IPS-18a (cell line): Measurements from ENCODE around the gene NKX2-3.

Experiments used
- H3K27ac ChIP-seq: one replicate; pipeline ENCODE4 v1.5.1; 2013; ENCODE audit warnings: low read length
- H3K27me3 ChIP-seq: one replicate; pipeline ENCODE4 v1.6.1; 2013; ENCODE audit warnings: mild to moderate bottlenecking, low read length; ENCODE audit not compliant: control insufficient read depth, insufficient read depth
- H3K36me3 ChIP-seq: one replicate; pipeline ENCODE4 v1.6.1; 2013; ENCODE audit warnings: low read depth, low read length; ENCODE audit not compliant: control insufficient read depth
- H3K4me1 ChIP-seq: one replicate; pipeline ENCODE4 v1.6.1; 2013; ENCODE audit warnings: low read depth, low read length; ENCODE audit not compliant: control insufficient read depth
- H3K4me3 ChIP-seq: one replicate; pipeline ENCODE4 v1.5.1; 2013; ENCODE audit warnings: low read length
- H3K9ac ChIP-seq: one replicate; pipeline ENCODE4 v1.6.1; 2013; ENCODE audit warnings: mild to moderate bottlenecking, low read length, moderate library complexity
- H3K9me3 ChIP-seq: one replicate; pipeline ENCODE4 v1.6.1; 2013; ENCODE audit warnings: low read depth, low read length; ENCODE audit not compliant: control insufficient read depth

Gene NKX2-3

DNA sequence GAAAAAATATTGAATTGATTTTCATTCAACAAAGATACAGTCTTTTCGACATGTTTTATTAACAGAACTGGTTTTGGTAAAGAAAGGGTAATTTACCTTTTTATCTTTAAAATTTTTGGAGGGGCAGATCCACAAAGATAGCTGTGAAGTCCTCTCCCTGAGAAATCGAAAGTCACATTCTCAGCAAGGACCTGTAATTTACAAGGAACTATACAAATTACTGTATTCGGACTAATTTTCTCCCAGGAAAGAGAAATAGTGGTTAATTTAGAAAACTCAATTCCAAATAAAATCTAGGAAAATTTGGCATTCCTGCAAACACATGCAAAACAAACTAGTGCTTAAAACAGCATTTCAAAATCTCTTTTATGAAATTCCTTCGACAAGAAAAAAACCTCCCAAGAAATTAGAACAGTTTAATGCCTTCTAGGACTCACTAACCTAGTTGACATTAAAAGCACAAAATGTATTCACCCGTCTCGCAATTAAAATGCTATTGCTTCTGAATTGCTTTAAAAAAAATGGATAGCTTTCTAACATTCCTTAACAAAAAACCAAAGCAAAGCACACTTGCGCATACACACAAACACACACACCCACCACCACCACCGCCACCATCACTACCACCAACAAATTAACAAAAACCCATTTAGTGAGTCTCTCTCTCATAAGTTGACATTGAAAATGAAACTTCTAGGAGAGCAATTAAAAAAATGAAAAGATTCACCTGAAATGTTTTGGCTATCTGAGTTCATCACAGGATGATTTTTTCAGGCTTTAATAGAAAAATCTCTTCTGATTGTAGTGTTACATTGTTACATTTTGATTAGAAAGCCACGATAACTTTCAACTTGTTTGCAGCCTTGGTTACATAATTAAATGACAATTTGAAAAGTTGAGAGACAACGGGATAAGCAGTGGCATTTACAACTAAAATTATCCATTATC, 4.0 kb upstream of the NKX2-3 start:
- Histone ChIP-seq H3K9me3 (peaks cover 3% of the 10 kb centered on the region), H3K27me3 (peaks cover 100% of the 10 kb centered on the region), H3K4me3 (no peak overlapping the region), H3K4me1 (peaks cover 10% of the 10 kb centered on the region), H3K27ac (no peak overlapping the region), H3K9ac (no peak overlapping the region), H3K36me3 (no peaks in the 10 kb centered on the region)

DNA sequence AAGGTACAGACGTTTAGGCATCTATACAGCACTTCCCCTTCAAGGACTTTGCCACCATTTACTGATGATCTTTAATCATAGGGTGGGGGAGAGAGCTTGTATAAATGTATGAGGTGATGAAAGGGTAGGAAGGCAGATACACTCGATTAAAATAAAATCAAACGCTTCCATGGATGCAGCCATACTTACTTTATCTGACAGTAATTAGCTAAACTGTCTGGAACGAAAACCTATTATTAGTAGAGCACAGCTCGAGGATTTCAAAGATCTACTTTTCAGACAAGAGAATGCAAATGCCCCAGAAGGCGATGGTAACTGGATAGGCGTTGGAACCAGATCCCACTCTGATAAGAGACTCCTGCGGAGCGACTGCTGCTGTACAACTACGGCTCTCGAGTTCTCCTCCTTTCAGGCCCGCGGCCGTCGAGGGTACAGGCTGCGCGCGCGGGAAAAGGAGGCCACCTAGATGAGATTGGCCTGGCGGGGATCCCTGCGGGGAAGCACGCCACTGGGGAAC, 3.1 kb upstream of the NKX2-3 start:
- H3K9me3 ChIP-seq = peaks cover 3% of the 10 kb centered on the region
- no peaks in the 10 kb centered on the region for H3K36me3 ChIP-seq
- H3K27ac ChIP-seq = no peak overlapping the region
- no peak overlapping the region for H3K9ac ChIP-seq
- peaks cover 100% of the 10 kb centered on the region for H3K27me3 ChIP-seq
- H3K4me3 ChIP-seq = no peak overlapping the region
- peaks cover 8% of the 10 kb centered on the region for H3K4me1 ChIP-seq

DNA sequence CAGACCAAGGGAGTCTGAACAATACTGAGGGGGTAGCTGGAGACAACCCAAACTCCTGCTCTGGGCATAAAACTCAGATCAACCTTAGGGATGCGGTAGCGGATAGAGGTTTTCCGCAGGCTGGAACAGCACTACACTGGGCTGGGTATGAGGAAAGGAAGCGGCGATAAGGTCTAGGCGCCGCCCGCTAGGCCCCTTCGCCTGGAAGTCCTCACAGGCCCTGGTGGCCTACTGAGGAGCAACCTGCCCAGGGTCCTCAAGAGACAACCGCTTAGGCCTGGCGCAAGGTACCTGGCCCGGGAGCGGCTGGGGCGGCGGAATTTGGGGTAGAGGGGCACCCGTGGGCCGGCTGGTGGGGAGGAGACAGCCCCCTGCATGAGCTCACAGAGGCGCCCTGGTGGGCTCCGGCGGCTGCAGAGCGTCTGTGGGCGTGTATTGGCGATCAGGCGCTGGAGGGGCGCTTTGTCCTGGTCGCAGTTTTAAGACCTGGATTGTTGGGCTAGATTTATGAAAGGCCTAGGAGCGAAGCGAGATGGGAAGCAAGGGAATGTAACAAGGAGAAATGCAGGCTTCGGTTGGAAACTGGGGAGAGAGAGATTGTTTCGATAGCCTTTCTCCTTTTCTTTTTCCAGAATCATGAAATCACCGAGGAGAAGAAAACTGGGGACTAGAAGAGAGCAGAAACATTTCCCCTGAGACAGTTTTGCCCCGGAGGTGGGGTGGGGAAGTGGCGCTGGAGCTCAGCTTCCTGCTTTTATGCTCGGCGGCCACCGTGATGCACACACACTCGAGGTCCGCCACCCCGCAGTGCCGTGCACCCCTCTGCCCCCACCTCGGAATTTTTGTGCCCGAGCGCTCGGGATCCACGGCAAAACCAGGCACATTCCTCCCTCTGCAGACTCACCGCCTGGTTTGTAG, 2.4 kb upstream of the NKX2-3 start:
- peaks cover 3% of the 10 kb centered on the region for H3K9me3 ChIP-seq
- H3K36me3 ChIP-seq = no peaks in the 10 kb centered on the region
- H3K27me3 ChIP-seq = peaks cover 100% of the 10 kb centered on the region
- H3K4me3 ChIP-seq = no peak overlapping the region
- H3K4me1 ChIP-seq = peaks cover 3% of the 10 kb centered on the region
- no peak overlapping the region for H3K9ac ChIP-seq
- no peak overlapping the region for H3K27ac ChIP-seq

DNA sequence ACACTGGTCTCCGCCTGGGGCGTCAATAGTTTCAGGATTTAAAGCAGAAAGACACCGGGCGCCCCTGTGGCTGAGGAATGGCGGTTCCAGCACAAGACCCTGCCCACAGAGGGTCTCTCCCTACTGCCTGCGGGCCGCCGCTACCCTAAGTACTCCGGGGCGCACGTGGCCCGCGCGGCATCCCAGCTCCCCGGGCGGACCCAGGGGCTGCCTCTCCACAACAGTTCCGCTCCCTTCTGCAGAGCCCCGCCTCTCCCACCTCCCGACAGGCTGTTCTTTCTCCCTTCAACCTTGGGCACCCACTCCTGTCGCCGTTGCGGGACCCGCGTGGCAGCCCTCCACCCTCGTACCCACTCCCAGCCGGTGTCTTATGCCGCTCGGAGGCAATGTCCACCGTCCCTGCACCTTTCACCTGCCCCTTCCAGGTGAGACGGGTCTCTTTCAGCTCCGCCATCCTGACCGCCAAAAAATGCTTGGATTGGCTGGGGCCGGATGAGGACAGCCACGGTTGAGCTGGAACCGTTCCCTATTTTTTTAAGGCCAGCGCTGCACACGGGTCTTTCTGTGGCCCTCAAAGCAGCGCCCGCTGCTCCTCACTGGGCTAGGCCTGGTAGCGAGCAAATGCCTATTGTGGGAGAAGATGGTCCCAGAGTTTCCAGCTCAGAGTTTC, 1.6 kb upstream of the NKX2-3 start:
- peaks cover 3% of the 10 kb centered on the region for H3K4me1 ChIP-seq
- H3K9me3 ChIP-seq = peaks cover 6% of the 10 kb centered on the region
- peaks cover 100% of the 10 kb centered on the region for H3K27me3 ChIP-seq
- no peak overlapping the region for H3K27ac ChIP-seq
- H3K9ac ChIP-seq = no peak overlapping the region
- no peak overlapping the region for H3K4me3 ChIP-seq
- no peaks in the 10 kb centered on the region for H3K36me3 ChIP-seq

DNA sequence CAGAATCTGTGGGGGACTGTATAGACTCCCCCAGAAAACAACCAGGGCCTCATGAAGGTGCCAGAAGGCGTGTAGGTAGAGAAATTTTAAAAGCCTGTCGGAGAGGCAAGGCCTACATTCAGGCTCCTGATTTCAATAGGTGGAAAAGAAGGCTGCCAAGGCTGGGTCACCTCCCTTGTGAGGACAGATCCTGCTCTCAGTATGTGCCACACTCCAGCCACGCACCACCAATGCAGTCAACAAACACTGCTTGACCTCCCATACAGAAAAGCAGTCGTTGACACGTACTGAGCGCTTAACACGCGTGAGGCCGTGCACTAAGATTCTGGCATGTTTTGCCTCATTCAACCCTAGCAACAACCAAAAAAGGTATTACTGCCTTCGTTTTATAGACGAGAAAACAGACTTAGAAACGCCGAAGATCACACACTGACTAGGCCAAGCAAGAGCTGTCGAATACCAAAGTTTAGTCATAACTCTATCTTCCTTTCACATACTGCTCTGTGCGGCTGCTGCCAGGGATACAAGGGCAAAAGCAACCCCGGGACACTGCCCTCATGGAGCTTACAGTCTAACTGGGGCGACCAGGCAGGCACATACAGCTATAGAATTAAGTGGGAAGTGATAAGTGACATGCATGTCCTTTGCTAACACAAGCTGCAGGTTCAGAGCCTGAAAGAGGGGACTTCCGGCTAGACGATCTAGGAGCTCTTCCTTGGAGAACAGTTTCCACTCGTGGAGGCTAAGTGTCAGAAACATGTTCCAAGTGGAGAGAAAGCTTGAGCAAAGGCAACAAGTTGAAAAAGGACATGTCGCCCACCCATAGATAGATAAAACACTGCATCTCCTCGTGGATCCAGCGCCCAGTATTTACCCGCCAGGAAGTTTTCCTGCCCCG, 797 bp upstream of the NKX2-3 start:
- H3K27me3 ChIP-seq = peaks cover 100% of the 10 kb centered on the region
- H3K4me1 ChIP-seq = peaks cover 3% of the 10 kb centered on the region
- no peak overlapping the region for H3K4me3 ChIP-seq
- no peak overlapping the region for H3K9ac ChIP-seq
- H3K27ac ChIP-seq = no peak overlapping the region
- no peaks in the 10 kb centered on the region for H3K36me3 ChIP-seq
- peaks cover 8% of the 10 kb centered on the region for H3K9me3 ChIP-seq

DNA sequence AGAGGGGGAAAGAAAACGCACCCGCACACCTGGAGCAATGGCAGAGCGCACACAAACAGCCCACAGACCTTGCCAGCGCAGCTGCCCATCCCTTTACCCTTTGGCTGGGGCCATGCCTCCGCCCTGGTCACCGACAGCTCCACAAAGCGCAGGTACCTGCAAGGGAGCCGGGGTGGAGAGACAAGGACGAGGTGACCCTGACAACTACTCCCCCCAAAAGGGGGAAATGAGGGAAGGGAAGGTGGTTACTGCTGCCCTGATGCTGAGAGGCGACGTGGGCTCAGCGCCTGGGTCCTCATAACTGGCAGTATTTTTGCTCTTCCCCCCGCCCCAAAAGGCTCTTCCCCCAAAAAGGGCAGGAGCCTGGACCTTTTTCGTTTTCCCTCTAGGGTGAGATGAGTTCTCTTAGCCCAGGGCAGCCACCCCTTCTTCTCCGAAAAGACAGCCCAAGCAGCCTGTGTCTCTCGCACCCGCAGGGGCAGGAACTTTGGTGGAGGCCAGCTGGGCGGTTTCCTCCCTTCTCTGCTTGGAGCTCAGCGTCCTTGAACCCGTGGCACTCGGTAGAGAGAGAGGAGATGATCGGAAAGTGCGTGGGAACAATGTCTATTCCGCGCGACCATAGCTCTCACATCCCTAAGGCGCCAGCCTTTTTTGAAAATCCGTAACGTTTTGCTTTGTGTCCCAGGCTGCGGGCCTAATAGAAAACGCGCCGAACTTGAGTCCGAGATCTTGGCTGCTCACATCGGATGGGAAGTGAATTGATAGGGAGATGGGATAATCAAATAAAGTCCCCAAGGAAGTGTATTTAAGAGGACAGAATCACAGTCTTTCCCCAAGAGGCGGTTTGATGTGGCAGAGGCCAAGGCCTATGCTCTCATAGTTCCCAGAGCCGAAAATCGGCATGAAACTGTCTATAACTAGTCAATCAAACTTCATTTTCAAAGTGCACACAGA, 1.0 kb downstream of the NKX2-3 start:
- Histone ChIP-seq H3K9me3 (peaks cover 8% of the 10 kb centered on the region), H3K4me1 (peaks cover 9% of the 10 kb centered on the region), H3K9ac (no peak overlapping the region), H3K36me3 (no peaks in the 10 kb centered on the region), H3K27me3 (peaks cover 100% of the 10 kb centered on the region), H3K27ac (no peak overlapping the region), H3K4me3 (no peak overlapping the region)

DNA sequence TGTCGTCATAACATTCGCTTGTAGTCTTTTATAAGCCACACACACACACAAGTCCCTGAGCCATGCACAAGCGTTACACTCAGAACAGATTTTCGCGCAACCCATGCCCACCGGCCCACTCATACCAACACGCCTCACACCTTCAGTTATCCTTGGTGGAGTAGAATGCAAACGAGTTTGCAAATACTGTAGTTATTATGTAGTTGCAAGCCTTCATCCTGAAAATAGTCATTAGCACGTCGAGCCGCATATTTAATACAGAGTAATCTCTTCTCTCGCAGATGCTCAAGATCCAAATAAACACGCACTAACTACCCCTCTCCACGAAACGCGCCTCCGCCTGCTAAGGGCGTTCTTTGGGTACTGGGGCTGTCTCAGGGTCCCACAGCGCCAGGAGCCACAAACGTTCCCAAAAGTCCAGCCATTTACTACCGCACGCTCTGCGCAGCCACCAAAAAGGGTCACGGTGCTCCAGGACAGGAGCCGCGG, 1.8 kb downstream of the NKX2-3 start:
- no peak overlapping the region for H3K4me3 ChIP-seq
- peaks cover 9% of the 10 kb centered on the region for H3K4me1 ChIP-seq
- no peak overlapping the region for H3K27ac ChIP-seq
- H3K27me3 ChIP-seq = peaks cover 100% of the 10 kb centered on the region
- H3K36me3 ChIP-seq = no peaks in the 10 kb centered on the region
- H3K9me3 ChIP-seq = peaks cover 8% of the 10 kb centered on the region
- no peak overlapping the region for H3K9ac ChIP-seq

DNA sequence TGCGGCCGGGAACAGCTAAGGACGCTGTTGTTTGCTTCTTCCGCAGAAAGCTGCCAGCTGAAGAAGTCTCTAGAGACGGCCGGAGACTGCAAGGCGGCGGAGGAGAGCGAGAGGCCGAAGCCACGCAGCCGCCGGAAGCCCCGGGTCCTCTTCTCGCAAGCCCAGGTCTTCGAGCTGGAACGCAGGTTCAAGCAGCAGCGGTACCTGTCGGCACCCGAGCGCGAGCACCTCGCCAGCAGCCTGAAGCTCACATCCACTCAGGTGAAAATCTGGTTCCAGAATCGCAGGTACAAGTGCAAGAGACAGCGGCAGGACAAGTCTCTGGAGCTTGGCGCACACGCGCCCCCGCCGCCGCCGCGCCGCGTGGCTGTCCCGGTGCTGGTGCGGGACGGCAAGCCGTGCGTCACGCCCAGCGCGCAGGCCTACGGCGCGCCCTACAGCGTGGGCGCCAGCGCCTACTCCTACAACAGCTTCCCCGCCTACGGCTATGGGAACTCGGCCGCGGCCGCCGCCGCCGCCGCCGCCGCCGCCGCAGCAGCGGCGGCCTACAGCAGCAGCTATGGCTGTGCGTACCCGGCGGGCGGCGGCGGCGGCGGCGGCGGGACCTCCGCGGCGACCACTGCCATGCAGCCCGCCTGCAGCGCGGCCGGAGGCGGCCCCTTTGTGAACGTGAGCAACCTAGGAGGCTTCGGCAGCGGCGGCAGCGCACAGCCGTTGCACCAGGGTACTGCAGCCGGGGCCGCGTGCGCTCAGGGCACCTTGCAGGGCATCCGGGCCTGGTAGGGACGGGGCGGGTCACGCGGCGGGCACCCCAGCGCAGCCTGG, 2.4 kb downstream of the NKX2-3 start:
- H3K36me3 ChIP-seq = no peaks in the 10 kb centered on the region
- H3K27ac ChIP-seq = no peak overlapping the region
- H3K9ac ChIP-seq = no peak overlapping the region
- H3K4me1 ChIP-seq = peaks cover 9% of the 10 kb centered on the region
- H3K9me3 ChIP-seq = peaks cover 8% of the 10 kb centered on the region
- H3K27me3 ChIP-seq = peaks cover 100% of the 10 kb centered on the region
- no peak overlapping the region for H3K4me3 ChIP-seq

DNA sequence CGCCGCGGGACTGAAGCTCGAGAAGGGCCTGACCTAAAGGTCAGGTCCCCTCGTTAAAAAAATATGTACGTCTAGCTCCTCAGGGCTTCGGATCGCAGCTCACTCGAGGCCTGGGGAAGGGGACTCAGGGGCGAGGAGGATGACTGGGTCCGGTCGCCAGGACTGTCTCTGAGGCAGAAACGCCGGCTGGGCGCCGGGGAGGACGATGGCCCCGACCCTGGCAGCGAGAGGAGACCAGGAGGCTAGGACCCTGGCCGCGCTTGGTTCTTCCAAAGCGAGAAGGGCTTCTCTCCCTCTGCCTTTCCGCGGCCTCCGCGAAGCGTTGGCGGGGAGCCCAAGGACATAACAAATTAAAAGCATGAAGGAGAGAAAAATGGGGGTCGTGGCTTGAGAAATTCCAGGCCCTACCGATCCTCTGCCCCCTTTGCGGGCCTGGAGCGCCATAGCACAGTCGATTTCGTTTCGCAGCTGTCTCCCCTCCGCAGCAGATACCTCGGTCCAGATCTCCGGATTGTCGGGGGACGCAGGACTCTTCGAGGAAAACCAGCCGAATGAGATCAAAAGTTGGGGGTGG, 3.1 kb downstream of the NKX2-3 start:
- H3K36me3 ChIP-seq = no peaks in the 10 kb centered on the region
- no peak overlapping the region for H3K4me3 ChIP-seq
- H3K4me1 ChIP-seq = peaks cover 9% of the 10 kb centered on the region
- H3K9me3 ChIP-seq = peaks cover 8% of the 10 kb centered on the region
- no peak overlapping the region for H3K27ac ChIP-seq
- no peak overlapping the region for H3K9ac ChIP-seq
- H3K27me3 ChIP-seq = peaks cover 100% of the 10 kb centered on the region
